HG03575 (cell line): Measurements from ENCODE around the gene NUDT1.

Experiments used
- ATAC-seq: cut with Tn5 transposase; IDR thresholded peaks from one replicate; pipeline ENCODE4 v1.9.1; 2021; ENCODE audit not compliant: unreplicated experiment, insufficient number of reproducible peaks, low FRiP score; ENCODE audit errors: extremely low read depth

NUDT1 gene

DNA sequence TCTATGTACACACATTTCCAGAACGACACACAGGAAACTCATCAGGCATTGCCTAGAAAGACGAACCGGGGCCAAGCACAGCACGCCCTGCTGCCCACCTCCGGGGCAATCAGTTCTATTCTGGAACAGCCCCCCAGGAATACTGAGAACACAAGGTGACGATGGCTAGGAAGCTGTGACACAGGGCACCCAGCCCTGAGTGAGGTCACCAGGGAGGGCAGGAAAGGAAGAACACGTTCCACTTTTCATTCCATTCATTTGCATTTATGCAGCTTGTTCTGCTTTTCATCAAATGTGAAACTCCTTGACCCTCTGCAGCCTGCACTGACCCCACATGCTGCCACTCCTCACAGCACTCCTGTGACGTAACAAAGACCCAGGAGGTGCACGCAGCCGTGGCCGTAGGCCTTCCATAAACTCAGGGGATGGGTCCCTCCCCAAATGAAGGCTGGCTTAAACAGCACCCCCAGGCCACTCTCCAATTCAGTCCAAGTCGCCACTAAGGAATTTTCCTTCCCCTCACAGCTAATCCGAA lies 38.2 kb upstream of the NUDT1 start:
- no peak for ATAC-seq

DNA sequence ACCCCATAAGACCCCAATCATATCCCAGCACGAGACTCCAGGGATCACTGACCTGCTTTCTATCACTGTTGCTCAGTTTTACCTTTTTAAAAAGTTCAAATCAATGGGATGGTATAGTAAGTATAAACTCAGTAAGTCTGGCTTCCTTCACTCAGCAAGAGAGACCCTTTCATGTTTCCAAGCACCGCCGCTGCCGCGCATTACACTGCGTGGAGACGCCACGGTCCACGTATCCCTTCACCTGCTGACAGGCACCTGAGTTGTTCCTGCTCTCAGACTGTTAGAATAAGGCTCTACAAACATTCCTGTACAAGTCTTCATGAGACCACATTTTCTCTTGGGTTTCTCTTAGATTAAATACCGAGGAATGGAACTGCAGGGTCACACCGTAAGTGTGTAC lies 37.6 kb upstream of the NUDT1 start:
- no peak for ATAC-seq

DNA sequence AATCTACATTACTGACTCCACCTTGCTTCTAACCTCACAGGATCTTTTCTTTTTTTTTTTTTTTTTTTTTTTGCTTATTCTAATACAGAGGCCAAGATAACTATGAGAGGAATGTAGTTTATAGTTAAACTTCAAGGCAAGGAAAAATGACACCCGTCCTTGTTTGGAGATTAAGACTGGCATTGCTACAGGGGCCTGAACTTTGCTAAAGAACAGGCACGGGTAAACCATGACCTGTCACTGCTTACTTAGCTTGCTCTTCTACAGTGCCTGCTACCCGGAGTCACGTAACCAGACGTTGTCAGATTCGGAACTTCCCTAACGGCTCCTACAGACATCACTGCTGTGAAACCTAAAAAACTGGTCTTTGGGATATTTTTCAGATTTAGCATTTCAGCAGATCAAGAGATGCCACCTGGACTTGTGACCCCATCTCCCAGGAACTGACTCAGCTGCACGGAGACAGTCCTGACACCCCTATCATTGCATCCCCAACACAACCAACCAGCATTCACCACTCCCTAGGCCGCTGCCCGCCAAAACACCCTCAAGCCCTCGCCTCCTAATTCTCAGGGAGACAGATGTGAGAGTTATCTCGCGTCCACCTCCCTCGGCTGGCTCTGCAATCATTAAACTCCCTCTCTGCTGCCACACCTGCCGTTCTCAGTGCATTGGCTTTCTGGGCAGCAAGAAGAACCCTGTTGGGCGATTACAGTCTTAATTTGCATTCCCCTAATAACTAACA lies 36.8 kb upstream of the NUDT1 start:
- no peak for ATAC-seq

DNA sequence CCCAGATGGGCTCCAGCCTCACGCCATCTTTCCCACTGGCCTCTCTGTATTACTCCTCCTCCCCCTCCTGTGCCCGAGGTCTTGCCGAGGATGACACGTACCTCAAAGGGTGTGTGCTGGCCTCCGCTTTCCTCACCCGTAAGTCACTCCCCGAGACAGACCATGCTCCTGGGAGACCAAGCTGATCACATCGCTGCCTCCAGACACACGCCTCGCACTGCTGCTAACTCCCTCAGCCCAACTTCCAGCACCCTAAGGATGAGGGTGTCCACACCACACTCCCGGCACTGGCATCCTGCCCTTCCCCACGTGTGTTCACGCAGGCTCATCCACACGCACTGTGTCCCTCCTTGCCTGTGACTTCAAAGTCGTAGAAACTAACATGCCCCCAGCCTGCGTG lies 33.3 kb upstream of the NUDT1 start:
- no peak for ATAC-seq

DNA sequence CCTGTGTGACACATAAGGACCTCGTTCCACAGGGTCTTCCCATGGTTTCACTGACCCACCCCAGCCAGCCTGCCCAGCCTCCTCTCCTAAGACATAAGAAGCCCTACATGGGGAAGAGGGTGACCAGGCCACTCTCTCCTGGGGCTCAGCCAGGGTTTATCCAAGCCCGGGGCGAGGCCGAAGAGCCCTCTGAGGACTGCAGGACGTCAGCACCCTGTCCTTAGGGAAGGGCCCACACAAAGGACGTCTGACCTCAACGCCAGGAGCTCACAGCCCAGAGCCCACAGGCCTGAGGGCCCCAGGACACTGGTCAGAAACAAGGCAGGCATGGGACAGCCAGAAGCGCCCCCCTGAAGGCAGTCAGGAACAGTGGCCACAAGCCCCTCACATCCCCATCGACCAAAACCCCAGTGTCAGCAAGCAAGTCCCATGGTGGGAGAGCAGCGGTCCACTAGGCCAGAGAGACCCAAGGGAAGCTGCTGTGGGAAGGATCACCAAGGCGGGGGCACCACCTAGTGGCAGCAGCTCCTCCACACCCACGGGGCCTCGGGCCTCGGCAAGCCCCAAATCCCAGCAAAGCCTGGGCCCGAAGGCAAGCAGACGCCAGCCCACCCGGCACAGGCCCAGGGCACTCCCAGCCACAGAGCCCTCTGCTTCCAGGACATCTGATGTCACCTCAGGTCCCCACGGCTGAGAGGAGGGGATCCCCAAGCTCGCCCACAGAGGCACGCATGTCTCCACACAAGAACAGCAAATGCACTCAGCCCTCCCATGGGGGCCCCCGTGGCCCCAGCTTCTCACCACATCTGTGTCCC lies 32.7 kb upstream of the NUDT1 start:
- ATAC-seq = no peak

DNA sequence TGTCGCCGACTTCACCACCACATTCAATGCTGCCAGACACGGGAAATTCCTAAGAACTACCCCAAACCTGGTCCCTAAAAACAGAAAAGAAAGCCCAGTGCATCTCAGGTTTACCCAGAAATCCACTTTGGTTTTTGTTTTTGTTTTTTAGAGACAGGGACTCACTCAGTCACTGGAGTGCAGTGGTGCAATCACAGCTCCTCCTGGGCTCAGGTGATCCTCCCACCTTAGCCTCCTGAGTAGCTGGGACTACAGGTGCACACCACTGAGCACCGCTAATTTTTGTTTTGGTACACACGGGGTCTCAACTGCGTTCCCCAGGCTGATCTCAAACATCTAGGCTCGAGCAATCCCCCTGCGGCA lies 32.1 kb upstream of the NUDT1 start:
- ATAC-seq = no peak

DNA sequence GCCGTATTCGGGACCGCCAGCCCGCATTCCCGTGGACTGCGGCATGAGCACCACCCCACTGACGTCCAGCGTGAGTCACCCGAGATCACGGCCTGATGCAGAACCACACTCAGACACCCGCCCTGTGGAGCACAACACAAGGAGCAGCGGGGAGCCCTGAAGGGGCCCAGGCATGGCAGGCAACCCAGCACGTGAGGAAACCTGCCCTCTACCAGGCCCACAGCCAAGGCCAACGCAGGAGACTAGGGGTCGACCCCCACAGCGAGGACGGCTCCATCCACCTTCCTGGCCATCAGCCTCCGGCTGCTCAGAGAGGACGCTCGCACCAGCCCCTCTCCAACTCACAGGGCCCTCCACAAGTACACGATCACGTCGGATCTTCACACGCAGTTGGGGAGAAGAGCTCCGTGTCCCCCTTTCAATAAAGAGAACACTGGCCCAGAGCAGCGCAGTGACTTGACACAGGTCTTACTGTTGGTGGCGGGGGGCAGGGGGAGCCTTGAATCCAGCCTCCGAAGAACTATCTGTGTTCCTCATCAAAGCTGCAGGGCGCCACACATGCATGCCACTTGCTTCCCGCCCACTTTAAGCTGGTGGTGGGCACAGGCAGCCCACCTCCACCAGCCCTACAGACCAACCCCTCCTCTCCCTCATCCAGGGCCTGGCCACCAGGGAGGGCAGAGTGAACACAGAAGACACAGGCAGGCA lies 31.3 kb upstream of the NUDT1 start:
- ATAC-seq = no peak

DNA sequence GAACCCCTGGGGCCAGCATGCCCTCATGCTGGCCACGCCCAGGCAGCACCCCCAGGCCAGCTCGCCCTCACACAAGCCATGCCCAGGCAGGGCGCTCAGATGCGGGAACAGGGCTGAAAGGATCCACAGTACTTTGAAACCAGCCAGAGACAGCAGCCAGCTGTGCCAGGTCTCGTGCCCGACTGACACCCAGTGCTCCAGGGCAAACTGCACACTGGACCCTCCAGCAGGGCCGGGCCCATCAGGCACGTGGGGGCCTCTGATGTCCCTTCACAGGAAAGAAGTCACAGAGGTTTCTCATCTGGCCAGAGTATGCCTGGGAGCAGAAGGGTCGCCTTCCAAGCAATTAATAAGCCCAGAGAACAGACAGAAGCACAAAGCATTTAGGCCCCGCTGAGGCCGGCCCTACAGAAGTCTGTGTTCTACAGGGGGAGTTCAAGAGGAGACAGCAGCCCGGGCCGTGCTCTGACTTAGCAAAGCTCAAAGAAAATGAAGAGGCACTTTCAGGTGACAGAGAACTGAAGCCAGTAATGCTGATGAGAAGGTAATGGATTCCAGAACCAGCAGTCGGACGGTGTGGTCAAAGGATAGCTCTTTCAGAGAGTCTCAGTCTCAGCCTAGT lies 30.7 kb upstream of the NUDT1 start:
- no peak for ATAC-seq

DNA sequence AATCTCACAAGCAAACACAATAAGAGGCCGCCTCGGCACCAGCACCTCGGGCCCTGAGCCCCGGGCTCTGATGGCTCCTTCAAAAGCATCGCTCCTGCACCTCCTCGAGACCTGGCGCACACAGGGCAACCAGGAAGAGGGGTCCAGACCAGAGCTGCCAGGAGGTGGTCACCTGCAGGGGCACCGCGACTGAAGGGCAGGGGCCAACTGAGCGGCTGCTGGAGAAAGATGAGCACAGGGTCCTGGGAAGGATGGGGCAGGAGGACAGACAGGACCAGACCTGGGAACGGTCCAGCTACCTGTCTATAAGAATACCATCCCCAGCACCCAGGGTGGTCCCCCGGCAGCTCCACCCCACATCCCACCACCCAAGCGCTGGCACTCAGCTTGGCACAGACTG lies 30.1 kb upstream of the NUDT1 start:
- no peak for ATAC-seq

DNA sequence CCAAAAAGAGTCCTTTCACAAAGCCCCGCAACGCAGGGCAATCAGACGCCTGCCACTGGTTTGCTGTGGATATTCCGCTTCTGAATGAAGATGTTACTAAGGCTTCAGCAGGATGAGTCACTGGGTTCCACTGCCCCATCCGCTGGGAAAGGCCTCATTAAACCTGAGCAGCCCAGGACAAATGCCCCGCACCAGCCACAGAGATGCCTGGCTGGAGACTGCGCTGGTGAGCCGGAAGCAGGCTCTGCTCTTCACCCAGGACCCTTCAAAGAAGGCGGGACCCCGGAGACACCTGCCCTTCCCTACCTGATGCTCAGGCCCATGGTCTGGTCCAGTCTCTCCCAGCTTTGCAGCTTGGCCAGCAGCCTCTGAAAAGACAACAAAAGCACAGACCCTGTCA lies 29.1 kb upstream of the NUDT1 start:
- no peak for ATAC-seq

DNA sequence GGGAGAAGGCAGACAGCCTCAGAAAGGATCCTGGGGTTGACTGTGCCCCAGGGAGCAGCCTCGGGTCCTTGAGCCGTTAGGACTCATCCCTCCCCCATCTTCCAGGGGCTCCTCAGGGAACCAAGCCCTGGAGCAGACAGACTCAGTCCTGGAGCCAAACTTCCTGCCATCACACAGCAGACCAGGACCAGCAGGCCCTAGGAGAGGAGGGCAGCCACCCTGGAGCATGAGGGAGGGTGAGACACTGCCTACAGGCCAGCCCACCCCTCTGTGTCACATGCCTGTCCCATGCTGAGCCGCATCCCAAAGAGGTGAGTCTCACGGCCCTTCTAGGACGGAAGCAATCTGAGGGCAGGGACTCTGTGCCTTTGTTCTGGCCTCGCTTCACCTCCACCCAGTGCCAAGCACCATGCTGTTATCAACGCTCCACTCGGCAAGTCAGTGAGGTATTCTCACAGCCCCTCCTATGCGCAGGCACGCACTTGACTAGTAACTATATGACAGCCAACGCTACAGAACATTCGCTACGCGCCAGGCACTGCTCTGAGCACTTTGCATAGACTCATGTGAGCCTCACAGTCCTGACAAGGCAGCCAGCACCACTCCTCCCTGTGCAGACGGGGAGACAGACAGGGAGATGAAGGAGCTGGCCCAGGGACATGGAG lies 28.3 kb upstream of the NUDT1 start:
- no peak for ATAC-seq

DNA sequence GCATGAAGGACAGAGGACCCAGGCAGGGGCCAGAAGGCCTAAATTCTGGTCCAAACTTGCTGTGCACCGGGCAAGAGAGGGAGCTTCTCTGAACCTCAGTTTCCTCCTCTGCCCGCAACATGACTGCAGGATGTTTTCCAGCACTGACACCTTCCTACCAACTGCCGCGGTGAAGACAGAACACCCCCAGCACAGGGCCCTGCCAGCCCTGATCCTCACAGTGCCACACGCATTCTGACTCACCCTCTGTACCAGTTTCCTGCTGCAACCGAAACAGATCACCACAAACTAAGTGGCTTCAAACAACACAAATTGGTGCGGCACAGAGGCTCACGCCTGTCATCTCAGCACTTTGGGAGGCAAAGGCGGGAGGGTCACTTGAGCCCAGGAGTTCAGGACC lies 27.4 kb upstream of the NUDT1 start:
- no peak for ATAC-seq

DNA sequence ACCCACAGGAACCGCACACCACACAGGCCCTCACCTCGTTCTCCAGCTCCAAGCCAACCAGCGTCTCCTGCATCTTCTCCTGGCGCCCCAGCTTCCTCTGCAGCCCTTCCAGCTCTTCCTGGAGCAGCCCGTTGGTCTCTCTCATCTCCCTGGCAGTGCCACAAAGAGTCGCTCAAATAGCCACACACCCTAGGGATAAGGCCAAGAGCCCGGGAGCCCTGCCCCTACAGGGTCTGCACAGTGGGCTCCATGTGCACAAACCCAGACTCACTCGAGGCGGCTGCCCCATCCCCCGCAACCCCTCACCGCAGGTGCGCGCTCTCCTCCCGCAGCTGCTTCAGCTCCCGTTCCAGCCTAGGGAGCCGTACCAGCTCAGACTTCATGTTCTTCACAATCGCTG lies 26.2 kb upstream of the NUDT1 start:
- no peak for ATAC-seq

DNA sequence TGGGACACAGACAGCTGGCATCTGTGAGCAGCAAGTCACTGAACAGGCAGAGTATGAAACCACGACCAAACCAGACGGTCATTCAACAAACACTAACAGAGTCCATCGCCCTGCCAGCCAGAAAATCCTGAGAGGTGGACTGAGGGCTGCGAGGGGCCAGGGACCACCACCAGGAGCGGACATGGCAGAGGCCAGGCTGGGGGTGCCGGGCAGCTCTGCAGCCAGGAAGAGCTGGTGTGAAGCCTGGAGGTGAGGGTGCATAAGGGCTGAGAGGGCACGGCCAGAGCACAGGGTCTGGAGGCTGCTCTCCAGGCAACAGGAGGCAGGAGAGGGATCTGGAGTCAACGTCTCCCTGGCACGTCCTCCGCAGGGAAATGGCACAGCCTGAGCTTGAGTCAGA lies 24.8 kb upstream of the NUDT1 start:
- no peak for ATAC-seq

DNA sequence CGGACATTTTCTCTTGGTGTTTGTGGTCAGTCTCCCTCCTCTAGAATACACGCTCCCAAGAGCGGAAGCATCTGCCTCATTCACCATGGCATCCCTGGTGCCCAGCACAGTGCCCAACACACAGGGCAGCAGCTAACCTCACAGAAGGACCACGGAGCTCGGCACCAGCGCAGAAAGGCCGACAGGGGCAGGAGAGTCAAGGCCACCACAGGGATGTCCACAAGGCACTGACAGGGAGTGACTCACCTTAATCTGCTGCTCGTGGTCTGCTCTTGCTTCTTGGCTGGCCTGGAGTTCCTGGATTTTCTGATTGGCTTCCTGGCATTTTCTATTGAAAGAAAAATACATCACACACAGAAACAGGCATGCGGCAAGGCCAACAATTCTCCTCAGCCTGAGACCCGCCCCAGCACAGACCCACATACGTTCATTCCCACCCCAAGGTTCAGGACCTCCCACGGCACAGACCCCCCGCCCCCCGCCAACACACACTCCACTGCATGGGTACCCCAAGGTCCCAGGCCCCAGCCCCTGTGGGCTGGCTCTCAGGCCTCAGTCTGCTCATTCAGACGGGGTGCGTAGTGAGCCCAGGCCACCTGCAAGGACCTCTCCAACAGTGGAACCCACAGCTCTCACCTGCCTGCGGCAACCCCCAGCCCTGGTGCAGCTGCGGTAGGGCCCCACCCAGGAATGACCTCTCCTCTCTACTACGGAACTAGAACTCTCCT lies 24.1 kb upstream of the NUDT1 start:
- no peak for ATAC-seq

DNA sequence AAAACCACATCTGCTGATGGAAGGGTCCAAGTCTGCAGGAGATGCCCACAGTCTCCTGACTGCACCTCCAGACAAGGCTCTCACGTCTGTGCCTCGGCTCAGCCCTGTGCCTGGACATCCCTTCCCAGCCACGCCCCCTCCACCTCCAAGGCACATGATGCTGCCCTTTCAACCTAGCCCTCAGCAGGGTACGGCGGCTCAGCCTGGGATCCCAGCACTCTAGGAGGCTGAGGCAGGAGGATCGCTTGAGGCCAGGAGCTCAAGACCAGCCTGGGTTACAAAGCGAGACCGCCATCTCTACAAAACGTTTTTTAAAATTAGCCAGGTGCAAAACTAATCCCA lies 23.6 kb upstream of the NUDT1 start:
- no peak for ATAC-seq

DNA sequence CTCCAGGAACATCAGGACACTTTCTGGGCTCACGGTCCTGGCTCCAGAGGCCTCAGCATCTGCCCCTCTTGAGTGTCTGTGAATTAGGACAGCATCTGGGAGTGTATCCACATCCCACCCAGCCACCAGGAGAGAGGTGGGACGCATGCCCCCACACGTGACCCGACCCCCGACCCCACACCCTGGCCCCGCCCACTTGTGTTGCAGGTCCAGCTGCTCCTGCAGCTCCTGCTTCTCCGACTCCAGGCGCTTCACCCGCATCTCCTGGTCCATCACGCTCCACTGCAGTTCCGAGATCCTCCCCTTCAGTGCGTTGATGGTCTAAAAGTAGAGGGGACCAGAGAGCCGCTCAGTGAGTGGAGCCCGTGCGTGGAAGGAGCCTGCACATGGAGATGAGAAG lies 22.9 kb upstream of the NUDT1 start:
- no peak for ATAC-seq

DNA sequence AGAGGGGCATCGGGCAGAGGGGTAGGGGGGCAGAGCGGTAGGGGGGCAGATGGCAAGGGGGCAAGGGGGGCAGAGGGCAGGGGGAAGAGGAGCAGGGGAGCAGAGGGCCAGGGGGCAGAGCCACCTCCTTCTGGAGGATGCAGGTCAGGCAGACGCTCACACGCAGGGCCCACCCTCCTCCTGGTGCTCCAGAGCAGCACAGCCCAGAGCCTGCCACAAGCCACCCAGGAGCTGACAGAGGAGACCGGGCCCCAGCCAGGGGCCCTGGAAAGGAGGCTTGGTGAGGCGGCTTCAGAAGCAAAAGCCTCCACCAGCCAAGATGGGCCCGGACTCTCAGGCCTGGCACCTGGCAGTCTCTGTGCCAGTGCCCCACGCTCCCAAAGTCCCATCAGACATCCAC lies 22.4 kb upstream of the NUDT1 start:
- ATAC-seq = no peak
